NCI-H1436 (cell line): ENCODE data around the gene GPC3.
A peak's percentile ranks its signal among the peaks of the same experiment; 100 is the strongest.
"Not testable (repeated sequence)": the region's sequence is repeated elsewhere in the genome, so short reads cannot be mapped to it uniquely, and the experiment has no call there.

Source experiments
- DNase-seq: peaks from one replicate; lab custom pipeline; 2025; lab: John Stamatoyannopoulos, UW

GPC3 gene

DNA sequence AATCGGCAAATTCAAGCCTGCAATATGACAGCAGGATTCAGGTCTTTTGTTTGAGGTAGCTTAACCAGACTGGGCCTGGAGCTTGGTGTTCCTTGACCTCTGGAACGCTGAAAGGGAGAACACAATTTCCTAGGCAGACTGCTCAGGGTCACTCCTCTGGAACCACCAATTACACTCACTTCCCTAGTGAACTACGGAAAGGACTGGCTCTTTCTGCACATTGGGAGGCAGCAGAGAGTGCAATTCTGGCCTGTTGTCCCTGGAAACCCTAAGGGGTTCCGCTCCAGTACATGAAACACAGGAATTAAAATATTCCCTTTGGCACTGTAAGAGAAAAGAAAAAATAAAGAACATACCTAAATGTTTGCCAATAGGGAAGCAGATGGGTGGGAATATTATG lies 58.6 kb downstream of the GPC3 start:
- DNase-seq, result no peak

- no peak for DNase-seq
Observed at GRCh38 chrX:133926099-133926498, 59.3 kb downstream of the GPC3 start.

DNA sequence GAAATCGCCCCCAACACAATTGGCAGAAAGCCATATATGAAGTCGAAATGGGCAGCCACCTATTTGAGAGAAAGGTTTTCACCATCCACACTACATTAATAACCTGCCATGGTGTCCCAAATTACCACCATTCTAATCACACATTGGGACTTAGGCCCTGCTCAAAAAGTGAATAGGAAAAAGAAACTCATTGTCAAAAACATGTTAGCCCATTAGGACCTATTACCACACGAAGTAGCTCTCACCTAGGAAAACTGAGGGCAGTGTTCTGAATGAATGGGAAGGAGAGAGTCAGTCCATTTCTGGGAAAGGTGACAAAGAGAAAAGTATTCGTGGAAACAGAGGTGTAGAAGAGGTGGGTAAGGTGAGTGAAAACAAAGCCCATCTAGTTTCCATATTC lies 60.8 kb downstream of the GPC3 start:
- no peak for DNase-seq

DNA sequence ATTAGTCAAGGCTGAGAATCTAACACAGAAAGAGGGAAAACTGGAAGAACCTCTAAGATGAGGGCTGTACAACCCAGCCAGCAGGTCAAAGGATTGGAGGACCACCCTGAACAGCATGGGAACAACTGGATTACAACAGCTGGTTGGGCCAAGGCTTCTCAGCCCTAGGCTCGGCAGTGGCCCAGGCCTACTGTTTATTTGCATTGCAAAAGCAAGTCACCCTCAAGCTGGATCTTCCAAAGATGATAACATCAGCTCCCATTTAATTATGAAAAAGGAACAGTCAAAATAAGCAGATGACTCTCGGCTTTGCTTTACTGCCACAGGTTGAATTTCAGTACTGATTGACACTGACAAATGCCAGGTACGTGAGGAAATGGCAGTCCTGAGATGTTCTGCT lies 61.8 kb downstream of the GPC3 start:
- DNase-seq, result no peak

GRCh38 chrX:133923113-133923512 lies 62.3 kb downstream of the GPC3 start:
- DNase-seq, result no peak

- DNase-seq, result no peak
Observed at GRCh38 chrX:133922390-133922771, 63.0 kb downstream of the GPC3 start.

DNA sequence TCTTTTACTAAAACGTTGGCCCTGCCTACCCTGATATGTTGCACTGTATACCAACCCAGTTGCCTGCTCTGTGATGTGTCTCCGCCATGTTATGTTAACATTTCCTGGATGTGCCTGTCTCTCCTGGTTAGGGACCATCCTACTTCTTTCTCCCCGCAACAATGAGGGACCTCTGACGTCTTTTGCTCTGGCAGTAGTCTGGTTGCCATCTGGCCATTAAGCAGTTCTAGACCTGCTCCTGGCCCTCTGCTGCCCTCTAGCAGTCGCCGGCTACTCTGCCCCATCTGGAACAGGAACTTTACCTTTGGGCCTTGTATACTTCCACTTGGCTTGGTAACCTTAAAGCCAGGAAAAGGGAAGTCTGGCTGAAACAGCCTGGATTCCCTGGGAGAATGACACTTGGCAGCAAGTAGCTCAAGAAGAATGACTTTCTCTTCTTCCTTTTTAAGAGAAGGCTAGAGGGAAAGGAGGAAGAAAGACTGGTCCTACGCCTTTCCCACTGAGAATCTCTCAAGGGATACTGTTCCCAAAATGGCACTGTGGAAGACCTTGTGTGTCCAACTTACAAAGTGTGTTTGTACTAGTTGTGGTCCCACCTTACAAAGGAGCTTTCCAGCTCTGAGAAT lies 63.5 kb downstream of the GPC3 start:
- peak; percentile 60 for DNase-seq

DNA sequence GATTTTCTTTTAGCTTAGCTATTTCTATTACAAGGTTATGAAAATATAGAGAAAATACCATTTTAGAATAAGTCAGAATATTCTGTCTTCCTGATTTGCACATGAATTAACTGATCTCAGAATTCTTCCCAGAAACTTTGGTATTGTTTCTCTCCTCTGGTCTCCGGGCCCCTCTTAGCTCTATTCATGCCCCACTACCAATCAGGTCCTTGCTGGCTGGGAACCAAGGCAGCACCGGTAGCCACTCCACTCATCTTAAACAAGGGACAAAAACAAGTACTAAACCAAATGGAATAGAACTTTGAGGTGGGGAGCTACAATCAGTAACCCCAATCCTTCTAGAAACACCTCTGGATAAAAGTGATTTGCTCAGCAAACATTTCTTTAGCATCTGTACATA lies 64.3 kb downstream of the GPC3 start:
- DNase-seq, result no peak

DNA sequence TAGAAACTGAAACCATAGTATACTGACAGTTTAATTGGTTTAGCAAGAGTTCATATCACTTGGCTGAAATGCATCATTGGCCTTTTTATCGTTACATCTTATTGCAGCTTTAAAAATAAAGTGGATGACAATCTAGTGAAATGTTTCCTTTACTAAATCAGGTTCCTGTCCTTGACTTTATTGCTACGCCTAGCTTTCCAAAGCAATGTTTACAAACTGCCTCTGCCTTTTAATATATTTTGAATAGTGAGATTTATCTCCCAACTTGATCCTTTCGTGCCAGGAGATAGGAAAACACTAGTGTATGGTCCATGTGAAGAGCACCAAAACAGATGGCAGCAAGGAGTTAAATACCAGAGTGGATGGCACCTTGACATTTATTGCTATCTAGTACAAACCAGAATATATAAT lies 67.0 kb downstream of the GPC3 start:
- no peak for DNase-seq

GRCh38 chrX:133916984-133917722 lies 68.2 kb downstream of the GPC3 start:
- no peak for DNase-seq

- DNase-seq, result no peak
Observed at GRCh38 chrX:133913658-133914388, 71.6 kb downstream of the GPC3 start.

DNA sequence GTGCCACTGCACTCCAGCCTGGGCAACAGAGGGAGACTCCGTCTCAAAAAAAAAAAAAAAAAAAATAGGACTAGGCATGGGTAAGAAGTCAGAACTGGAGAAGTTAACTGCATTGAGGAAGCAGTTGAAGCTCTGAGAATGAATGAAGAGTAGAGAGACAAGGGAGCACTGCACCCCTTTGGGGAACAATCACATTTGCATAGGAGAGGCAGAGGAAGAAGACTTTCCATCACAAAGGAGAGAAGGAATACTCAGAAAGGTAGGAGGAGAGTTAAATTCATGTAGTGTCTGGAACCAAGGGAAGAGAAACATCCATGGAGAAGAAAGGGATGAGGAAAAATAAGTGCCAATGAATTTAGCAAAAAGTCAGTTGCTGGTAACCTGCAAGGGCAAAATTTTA lies 72.4 kb downstream of the GPC3 start:
- no peak for DNase-seq

GRCh38 chrX:133911825-133912495 lies 73.4 kb downstream of the GPC3 start:
- no peak for DNase-seq

DNA sequence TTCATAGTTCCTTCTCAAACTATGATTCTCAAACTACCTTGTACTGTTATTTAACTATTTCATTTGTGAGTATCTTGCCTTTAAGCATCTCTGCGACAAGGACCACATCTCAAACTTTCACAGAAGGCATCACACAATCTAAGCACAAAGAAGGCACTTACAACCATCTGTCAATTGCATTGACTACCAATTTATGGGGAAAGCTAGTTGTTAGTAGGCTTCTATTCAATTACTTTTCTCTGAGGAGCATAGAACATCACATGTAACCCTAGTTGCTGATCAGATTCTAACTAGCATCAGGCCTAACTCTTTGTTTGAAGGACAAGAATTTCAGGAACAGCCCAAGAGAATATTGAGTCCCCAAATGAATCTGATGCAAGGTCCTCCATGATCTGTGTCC lies 74.9 kb downstream of the GPC3 start:
- DNase-seq, result no peak

DNA sequence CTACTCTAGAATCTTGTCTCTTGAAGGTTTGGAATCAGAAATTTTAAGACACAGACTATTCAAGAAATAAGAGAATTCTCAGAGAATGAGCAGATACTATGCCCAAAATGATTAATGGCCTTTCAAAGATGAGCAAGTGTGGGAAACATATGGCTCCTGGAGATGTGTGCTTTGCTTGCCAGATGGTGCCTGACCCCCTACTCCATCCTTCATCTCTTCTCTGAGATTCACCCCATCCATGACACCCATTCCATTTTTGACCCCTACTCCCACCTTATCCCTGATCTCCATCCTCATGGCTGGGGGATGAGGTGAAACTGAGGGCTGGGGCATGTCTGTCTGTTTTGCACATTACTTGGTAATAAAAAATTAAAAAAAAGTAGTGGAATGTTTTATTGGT lies 75.5 kb downstream of the GPC3 start:
- no peak for DNase-seq

- DNase-seq, result no peak
Observed at GRCh38 chrX:133908223-133908955, 77.0 kb downstream of the GPC3 start.

GRCh38 chrX:133907606-133908005 lies 77.8 kb downstream of the GPC3 start:
- DNase-seq, result no peak

- no peak for DNase-seq
Observed at GRCh38 chrX:133905305-133905704, 80.1 kb downstream of the GPC3 start.

- DNase-seq, result no peak
Observed at GRCh38 chrX:133897593-133898163, 87.7 kb downstream of the GPC3 start.

- DNase-seq, result no peak
Observed at GRCh38 chrX:133892337-133892736, 93.1 kb downstream of the GPC3 start.

DNA sequence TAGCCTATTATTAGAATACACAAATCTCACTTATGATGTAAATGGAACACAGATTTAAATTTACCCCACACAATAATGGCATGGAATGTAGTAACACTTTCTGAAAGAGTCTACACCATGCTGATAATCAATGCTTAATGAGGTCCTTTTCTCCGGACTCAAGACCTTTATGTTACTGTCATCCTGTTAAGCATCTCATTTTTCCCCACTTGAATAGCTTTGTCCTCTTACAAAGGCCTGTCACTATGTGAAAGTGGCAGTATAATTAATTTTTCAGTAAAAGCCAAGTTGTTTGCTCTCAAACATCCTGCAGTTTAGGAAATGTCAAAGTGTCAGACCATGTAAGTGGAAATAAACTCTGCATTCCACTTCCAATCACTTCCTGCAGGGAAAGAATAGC lies 96.4 kb downstream of the GPC3 start:
- DNase-seq, result no peak

DNA sequence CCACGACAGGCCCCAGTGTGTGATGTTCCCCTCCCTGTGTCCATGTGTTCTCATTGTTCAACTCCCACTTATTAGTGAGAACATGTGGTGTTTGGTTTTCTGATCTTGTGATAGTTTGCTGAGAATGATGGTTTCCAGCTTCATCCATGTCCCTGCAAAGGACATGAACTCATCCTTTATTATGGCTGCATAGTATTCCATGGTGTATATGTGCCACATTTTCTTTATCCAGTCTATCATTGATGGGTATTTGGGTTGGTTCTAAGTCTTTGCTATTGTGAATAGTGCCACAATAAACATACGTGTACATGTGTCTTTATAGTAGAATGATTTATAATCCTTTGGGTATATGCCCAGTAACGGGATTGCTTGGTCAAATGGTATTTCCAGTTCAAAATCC lies 97.3 kb downstream of the GPC3 start:
- DNase-seq, result not testable (repeated sequence)
